Activated T-helper 1 cell treated with anti-CD3 and anti-CD28 coated beads, Interleukin-12 subunit alpha, Interleukin-12 subunit beta, Interleukin-2, Interleukin-4 antibody, amounts not matched to agents 30 ng/mL and 10 ng/mL and 1 ng/mL, durations not matched to agents 14 hours and 24 hours and 36 hours (primary cell): ENCODE measurements around the gene APLP2. TPM values are rescaled to one million over a fixed set of nuclear protein-coding genes. Genes with fewer than 3 reads are reported as not detected.

Experiments
- DNase-seq: peaks from one replicate; pipeline ENCODE4 v3.0.0; 2021; ENCODE audit warnings: low spot score
- H3K27ac Mint-ChIP-seq: one replicate; pipeline ENCODE4 v1.8.0; 2021; ENCODE audit warnings: mild to moderate bottlenecking, mixed read lengths
- H3K27me3 Mint-ChIP-seq: one replicate; pipeline ENCODE4 v1.8.0; 2022; ENCODE audit warnings: mild to moderate bottlenecking, moderate library complexity, mixed read lengths; ENCODE audit not compliant: insufficient read depth
- H3K36me3 Mint-ChIP-seq: one replicate; pipeline ENCODE4 v1.8.0; 2021; ENCODE audit warnings: low read depth, mixed read lengths
- H3K4me1 Mint-ChIP-seq: one replicate; pipeline ENCODE4 v1.8.0; 2021; ENCODE audit warnings: low read depth, mixed read lengths
- H3K4me3 Mint-ChIP-seq: one replicate; pipeline ENCODE4 v1.8.0; 2021; ENCODE audit warnings: mild to moderate bottlenecking, moderate library complexity, mixed read lengths
- H3K9me3 Mint-ChIP-seq: one replicate; pipeline ENCODE4 v1.8.0; 2021; ENCODE audit warnings: mixed read lengths
- intact Hi-C: fragments of 100-400 bp; cut with micrococcal nuclease; formaldehyde crosslinking; loops from one replicate; pipeline ENCODE4 v1.15.1; 2024
- total RNA-seq: library from RNA; stranded (reverse); gene quantifications from 2 replicates; pipeline ENCODE4 v1.2.3, GENCODE V29; 2022

Gene APLP2
- total RNA-seq, 1 donor from 2014 or later, result 47.8 TPM

DNA sequence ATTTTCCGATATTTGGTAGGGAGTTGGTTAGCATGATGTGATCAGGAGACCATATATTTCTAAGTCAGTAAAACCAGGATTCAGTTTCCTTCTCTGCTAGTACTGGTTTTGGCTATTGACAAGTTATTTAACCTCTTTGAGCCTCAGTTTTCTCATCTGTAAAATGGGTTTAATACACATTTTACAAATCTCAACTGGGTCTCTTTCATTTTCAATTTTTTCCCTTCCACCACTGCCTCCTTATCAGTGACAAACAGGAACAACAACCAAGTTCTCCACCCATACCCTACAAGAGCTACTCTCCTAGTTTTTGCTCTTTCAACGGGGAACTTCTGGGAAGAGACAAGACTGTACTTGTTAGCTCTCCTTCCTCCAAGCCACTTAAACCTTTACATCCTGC, 6.2 kb upstream of the APLP2 start:
- no peaks in the 10 kb centered on the region for H3K36me3 Mint-ChIP-seq
- H3K9me3 Mint-ChIP-seq, result no peaks in the 10 kb centered on the region
- peaks cover 2% of the 10 kb centered on the region for H3K4me1 Mint-ChIP-seq
- H3K27me3 Mint-ChIP-seq, result peaks cover 28% of the 10 kb centered on the region
- intact Hi-C loops, result no loop called here
- no peak overlapping the region for H3K27ac Mint-ChIP-seq
- no peak overlapping the region for H3K4me3 Mint-ChIP-seq
- DNase-seq, result no peak

- Mint-ChIP-seq H3K9me3 (no peaks in the 10 kb centered on the region), H3K4me1 (peaks cover 10% of the 10 kb centered on the region), H3K4me3 (no peak overlapping the region), H3K27ac (no peak overlapping the region), H3K27me3 (peaks cover 33% of the 10 kb centered on the region), H3K36me3 (no peaks in the 10 kb centered on the region)
- intact Hi-C loops, result no loop called here
- no peak for DNase-seq
Observed at GRCh38 chr11:130064596-130064995, 5.1 kb upstream of the APLP2 start.

DNA sequence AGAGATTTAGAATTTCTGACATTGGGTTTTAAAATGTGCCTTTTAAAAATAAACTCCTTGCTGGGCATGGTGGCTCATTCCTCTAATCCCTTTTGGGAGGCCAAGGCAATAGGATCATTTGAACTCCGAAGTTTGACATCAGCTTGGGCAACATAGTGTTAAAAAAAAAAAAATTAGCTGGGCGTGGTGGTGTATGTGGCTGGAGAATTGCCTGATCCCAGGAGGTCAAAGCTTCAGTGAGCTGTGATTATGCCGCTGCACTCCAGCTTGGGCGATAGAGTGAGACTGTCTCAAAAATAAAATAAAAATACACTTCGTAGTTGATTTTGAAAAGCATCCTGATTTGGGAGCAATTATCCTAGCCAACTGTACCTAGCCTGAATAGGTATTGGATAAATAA, 3.4 kb upstream of the APLP2 start:
- H3K4me1 Mint-ChIP-seq, result peaks cover 13% of the 10 kb centered on the region

DNA sequence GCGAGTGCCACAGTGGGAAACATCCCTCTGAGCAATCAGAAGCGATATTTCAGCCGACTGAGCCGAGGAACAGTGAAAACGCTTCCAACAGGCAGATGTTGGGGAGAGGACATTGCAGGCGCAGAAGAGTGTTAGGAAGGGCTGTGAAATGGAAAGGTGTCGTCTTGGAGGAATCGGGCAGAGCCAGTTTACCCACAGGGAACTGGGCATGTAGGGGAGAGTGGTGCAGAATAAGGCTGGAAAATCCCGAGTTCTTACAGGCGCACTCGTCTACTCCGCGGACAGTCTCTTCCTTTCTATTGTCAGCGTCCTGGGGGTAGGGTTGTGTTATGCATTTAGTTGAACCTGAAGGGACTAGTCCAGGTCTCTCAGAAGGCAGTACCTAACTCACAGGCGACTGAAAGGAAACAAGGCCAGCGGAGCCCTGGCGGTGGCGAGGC, 1.1 kb upstream of the APLP2 start:
- intact Hi-C loops, result loop anchor here (2.0 to 5.0 kb wide), 6 partner anchors 50 to 849 kb away; partner anchors contain the start of genes SNX19, TMEM45B and ZBTB44
- no peak for DNase-seq
- peaks cover 6% of the 10 kb centered on the region for H3K36me3 Mint-ChIP-seq
- H3K4me1 Mint-ChIP-seq, result peaks cover 17% of the 10 kb centered on the region
- H3K4me3 Mint-ChIP-seq, result peak overlapping the region; percentile 87
- no peaks in the 10 kb centered on the region for H3K9me3 Mint-ChIP-seq
- peak overlapping the region; percentile 71 for H3K27ac Mint-ChIP-seq
- H3K27me3 Mint-ChIP-seq, result peaks cover 36% of the 10 kb centered on the region

More for the DNA sequence above, 3.4 kb upstream of the APLP2 start:
- intact Hi-C loops, result loop anchor here (5.0 kb wide), 4 partner anchors 249 to 851 kb away; partner anchors contain the start of genes SNX19 and TMEM45B
- no peaks in the 10 kb centered on the region for H3K9me3 Mint-ChIP-seq
- H3K4me3 Mint-ChIP-seq, result no peak overlapping the region
- no peak overlapping the region for H3K27ac Mint-ChIP-seq
- DNase-seq, result no peak
- H3K27me3 Mint-ChIP-seq, result peaks cover 39% of the 10 kb centered on the region
- H3K36me3 Mint-ChIP-seq, result peaks cover 4% of the 10 kb centered on the region

- no peak for DNase-seq
- Mint-ChIP-seq H3K4me1 (peaks cover 17% of the 10 kb centered on the region), H3K36me3 (peaks cover 6% of the 10 kb centered on the region), H3K27me3 (peaks cover 30% of the 10 kb centered on the region), H3K9me3 (no peaks in the 10 kb centered on the region), H3K27ac (peak overlapping the region; percentile 71), H3K4me3 (peak overlapping the region; percentile 87)
- intact Hi-C loops, result loop anchor here (1.0 to 5.0 kb wide), 10 partner anchors 50 to 848 kb away; partner anchors contain the start of genes NFRKB, SNX19, TMEM45B and ZBTB44
Observed at GRCh38 chr11:130068986-130069658, 572 bp upstream of the APLP2 start.

DNA sequence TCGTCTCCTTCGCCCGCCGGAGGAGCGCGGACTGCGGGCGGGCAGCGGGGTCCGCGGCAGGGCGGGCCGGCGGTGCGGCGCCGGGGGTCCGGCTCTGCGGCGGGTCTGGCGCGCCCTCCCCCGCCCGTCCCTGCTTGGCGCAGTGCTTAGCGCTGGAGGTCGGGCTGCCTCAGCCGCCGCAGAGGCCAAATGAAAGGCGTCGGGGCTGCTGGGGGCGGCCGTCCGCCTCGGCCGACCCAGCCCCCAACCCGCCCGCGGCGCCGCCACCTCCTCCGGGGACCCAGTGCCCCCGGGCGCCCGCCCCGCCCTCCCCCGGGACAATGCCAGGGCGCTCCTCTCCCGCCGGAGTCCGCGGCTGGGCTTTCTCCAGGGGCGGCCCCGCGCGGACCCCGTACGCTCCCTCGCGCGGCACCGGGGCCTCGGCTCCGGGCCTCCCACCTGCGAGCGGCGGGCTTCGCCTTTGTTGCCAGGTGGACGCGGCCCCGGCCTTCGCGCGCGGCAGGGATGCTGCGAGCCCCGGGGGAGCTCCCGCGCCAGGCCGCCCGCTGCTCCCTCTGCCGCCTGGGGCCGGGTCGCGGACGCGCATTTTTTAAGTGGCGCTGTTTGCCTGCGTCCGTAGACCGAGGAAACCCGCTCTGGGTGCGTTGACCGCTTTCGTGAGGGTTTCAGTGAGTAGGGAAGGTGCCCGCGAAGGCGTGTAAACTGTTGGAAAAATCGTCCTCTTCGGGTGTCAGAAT, 583 bp downstream of the APLP2 start:
- H3K36me3 Mint-ChIP-seq, result peaks cover 6% of the 10 kb centered on the region
- peak; percentile 41 for DNase-seq
- peak overlapping the region; percentile 94 for H3K4me3 Mint-ChIP-seq

GRCh38 chr11:130070846-130071200, 1.1 kb downstream of the APLP2 start:
- H3K27me3 Mint-ChIP-seq, result peaks cover 21% of the 10 kb centered on the region
- H3K4me1 Mint-ChIP-seq, result peaks cover 17% of the 10 kb centered on the region
- no peak for DNase-seq
- intact Hi-C loops, result loop anchor here (1.0 kb wide), 1 partner anchor 247 kb away; no protein-coding TSS in a partner anchor
- H3K27ac Mint-ChIP-seq, result no peak overlapping the region
- no peaks in the 10 kb centered on the region for H3K9me3 Mint-ChIP-seq
- H3K4me3 Mint-ChIP-seq, result peak overlapping the region; percentile 86
- H3K36me3 Mint-ChIP-seq, result peaks cover 6% of the 10 kb centered on the region

More for the DNA sequence above, 583 bp downstream of the APLP2 start:
- Mint-ChIP-seq H3K4me1 (peaks cover 17% of the 10 kb centered on the region), H3K27ac (peak overlapping the region; percentile 89), H3K9me3 (no peaks in the 10 kb centered on the region), H3K27me3 (peaks cover 21% of the 10 kb centered on the region)
- intact Hi-C loops, result loop anchor here (1.0 kb wide), 1 partner anchor 248 kb away; no protein-coding TSS in a partner anchor

DNA sequence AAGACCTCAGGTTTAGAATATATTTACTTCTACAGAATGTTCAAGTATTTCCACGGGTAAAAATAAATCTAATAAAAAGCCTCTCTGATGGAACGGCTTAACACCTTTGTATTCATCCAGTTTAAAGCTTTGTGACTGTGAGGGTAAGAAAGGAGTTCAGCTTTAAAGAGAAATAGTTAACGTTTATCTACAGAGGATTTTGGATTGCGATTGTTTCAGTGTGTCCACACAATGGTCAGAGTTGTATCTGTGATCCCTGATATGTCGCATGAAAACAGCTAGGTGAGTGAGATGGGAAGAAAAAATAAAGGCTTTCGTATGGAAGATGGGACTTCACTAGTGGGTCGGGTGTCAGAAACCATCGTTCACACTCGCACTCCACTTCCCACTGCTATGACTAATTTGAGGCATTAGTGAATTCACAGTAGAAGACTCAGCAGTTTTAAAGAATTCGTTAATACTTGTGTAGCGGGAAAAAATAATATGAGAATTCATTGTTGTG, 1.6 kb downstream of the APLP2 start:
- no peak overlapping the region for H3K27ac Mint-ChIP-seq
- intact Hi-C loops, result no loop called here
- DNase-seq, result no peak
- H3K36me3 Mint-ChIP-seq, result peaks cover 6% of the 10 kb centered on the region
- peaks cover 17% of the 10 kb centered on the region for H3K4me1 Mint-ChIP-seq
- H3K9me3 Mint-ChIP-seq, result no peaks in the 10 kb centered on the region
- H3K4me3 Mint-ChIP-seq, result peak overlapping the region; percentile 86
- peaks cover 21% of the 10 kb centered on the region for H3K27me3 Mint-ChIP-seq

DNA sequence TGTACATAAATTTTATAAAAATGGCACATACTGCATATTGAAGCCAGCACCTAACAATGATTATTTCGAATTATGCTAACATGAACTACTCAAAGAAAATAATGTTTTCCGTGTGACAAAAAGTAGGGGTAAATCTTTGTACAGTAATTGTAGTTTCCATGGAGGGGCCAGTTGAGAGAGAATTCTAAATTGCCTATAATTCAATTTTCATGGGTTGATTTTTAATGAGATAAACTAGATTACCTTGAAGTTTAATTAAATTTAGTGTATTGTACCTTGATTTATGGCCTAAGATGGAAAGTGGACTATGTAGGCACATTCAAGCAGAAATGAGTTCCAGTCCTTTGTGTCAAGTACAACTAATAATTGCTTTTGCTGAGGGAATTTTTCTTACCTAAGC, 5.0 kb downstream of the APLP2 start:
- no peak overlapping the region for H3K27ac Mint-ChIP-seq
- H3K9me3 Mint-ChIP-seq, result no peaks in the 10 kb centered on the region
- intact Hi-C loops, result no loop called here
- H3K4me1 Mint-ChIP-seq, result peaks cover 7% of the 10 kb centered on the region
- H3K36me3 Mint-ChIP-seq, result peaks cover 6% of the 10 kb centered on the region
- no peak overlapping the region for H3K4me3 Mint-ChIP-seq
- peaks cover 12% of the 10 kb centered on the region for H3K27me3 Mint-ChIP-seq
- no peak for DNase-seq

- no peaks in the 10 kb centered on the region for H3K36me3 Mint-ChIP-seq
- H3K27me3 Mint-ChIP-seq, result peaks cover 1% of the 10 kb centered on the region
- H3K4me1 Mint-ChIP-seq, result no peaks in the 10 kb centered on the region
- no peaks in the 10 kb centered on the region for H3K9me3 Mint-ChIP-seq
- intact Hi-C loops, result no loop called here
- DNase-seq, result no peak
- no peak overlapping the region for H3K27ac Mint-ChIP-seq
- H3K4me3 Mint-ChIP-seq, result no peak overlapping the region
Observed at GRCh38 chr11:130076778-130077481, 7.2 kb downstream of the APLP2 start.

- intact Hi-C loops, result no loop called here
- Mint-ChIP-seq H3K9me3 (no peaks in the 10 kb centered on the region), H3K4me3 (no peak overlapping the region), H3K27me3 (peaks cover 1% of the 10 kb centered on the region), H3K27ac (no peak overlapping the region), H3K36me3 (no peaks in the 10 kb centered on the region), H3K4me1 (no peaks in the 10 kb centered on the region)
- DNase-seq, result no peak
Observed at GRCh38 chr11:130077671-130078070, 8.0 kb downstream of the APLP2 start.

GRCh38 chr11:130078080-130078479, 8.4 kb downstream of the APLP2 start:
- Mint-ChIP-seq H3K9me3 (no peaks in the 10 kb centered on the region), H3K27ac (no peak overlapping the region), H3K36me3 (no peaks in the 10 kb centered on the region), H3K4me1 (no peaks in the 10 kb centered on the region), H3K4me3 (no peak overlapping the region), H3K27me3 (peaks cover 1% of the 10 kb centered on the region)
- DNase-seq, result no peak
- intact Hi-C loops, result no loop called here
